GM18499 (cell line): Measurements from ENCODE around the gene MKLN1.

ENCODE experiments used
- ATAC-seq: cut with Tn5 transposase; IDR thresholded peaks from one replicate; pipeline ENCODE4 v1.9.1; 2021; ENCODE audit warnings: moderate number of reproducible peaks; ENCODE audit not compliant: insufficient read depth, unreplicated experiment

MKLN1 gene

DNA sequence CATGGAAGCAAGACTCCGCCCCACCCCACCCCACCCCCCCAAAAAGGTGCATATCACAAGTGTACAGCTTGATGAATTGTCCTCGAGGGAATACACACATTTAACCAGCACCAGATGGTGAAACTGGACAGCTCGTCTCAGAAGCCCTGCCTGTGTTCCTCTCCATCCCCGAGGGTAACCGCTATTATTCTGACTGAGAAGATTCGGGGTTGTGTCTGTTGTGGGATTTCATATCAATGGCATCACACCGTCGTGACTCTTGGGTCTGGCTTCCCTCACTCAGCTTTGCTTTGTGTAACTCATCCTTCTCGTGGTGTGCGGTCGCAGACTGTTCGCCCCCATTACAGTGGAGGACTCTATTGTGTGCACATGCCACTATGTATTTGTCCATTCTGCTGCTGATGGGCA, 209.9 kb downstream of the MKLN1 start:
- no peak for ATAC-seq

- ATAC-seq: no peak
Observed at GRCh38 chr7:131538071-131538812, 210.6 kb downstream of the MKLN1 start.

DNA sequence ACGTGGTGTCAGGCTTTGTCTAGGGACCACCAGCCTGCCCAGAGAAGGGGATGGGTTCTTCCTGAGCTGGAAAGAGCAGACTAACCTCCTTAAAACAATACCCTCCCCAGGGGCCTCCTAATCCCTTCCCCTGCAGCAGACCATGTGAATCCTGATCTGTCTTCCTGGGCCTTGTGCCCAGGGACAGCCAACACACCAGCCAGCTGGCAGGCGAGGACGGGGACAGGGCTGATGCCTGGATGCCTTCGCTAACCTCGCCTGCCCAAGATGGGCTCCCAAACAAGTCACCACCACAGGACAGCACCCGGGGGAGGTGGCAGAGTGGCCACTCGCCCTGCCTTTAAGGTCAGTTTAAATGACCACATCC, 211.1 kb downstream of the MKLN1 start:
- ATAC-seq: no peak

- no peak for ATAC-seq
Observed at GRCh38 chr7:131540491-131541162, 213.0 kb downstream of the MKLN1 start.

GRCh38 chr7:131543298-131543697, 215.6 kb downstream of the MKLN1 start:
- ATAC-seq: no peak

DNA sequence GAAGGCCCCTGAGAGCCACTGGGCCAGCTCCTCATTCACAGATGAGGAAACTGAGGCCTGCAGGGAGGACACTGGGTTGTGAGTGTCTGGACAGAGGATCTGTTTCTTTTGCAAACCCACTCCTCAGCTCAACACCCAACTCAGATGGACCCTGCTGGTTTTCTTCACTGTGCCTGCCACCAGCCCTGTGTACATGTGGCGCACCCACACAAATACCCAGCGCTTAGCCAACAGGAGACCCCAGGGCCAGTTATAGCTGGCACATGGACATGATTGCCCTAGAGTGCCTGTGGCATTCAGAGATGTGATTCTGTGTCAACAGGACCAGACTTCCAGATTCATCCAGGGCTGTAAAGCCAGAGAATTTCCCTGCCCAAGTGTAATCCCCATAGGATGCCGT, 216.3 kb downstream of the MKLN1 start:
- ATAC-seq: no peak

GRCh38 chr7:131544449-131545301, 217.0 kb downstream of the MKLN1 start:
- ATAC-seq: no peak

DNA sequence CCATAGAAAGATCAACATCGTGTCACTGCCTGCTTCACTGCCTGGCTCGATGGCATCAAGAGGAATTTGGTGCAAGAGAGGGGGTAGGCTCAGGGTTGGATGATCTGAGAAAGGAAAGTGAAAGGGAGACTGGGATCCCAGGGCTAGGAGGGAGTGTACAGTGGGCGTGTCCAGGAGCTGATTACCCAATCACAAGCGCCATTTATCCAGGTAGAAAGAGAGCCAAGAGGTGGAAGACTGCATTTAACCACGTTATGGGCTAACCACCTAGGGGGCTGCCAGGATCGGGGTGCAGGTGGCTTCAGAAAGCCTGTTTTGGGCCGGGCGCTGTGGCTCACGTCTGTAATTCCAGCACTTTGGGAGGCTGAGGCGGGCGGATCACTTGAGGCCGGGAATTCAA, 218.4 kb downstream of the MKLN1 start:
- no peak for ATAC-seq
